Stimulated activated naive CD8-positive, alpha-beta T cell treated with anti-CD3 and anti-CD28 coated beads, Interleukin-15, Interleukin-2, amounts not matched to agents 100 ng/mL and 50 ng/mL, for 24 hours (primary cell): ENCODE measurements around the gene CIAPIN1.
A peak's percentile ranks its signal among the peaks of the same experiment; 100 is the strongest.

Source experiments
- H3K27ac Mint-ChIP-seq: one replicate; pipeline ENCODE4 v1.8.0; 2021; ENCODE audit warnings: mild to moderate bottlenecking, mixed read lengths
- H3K27me3 Mint-ChIP-seq: one replicate; pipeline ENCODE4 v1.8.0; 2021; ENCODE audit warnings: mixed read lengths
- H3K36me3 Mint-ChIP-seq: one replicate; pipeline ENCODE4 v1.8.0; 2021; ENCODE audit warnings: low read depth, mixed read lengths
- H3K4me1 Mint-ChIP-seq: one replicate; pipeline ENCODE4 v1.8.0; 2021; ENCODE audit warnings: low read depth, mixed read lengths
- H3K4me3 Mint-ChIP-seq: one replicate; pipeline ENCODE4 v1.8.0; 2021; ENCODE audit warnings: mild to moderate bottlenecking, mixed read lengths
- H3K9me3 Mint-ChIP-seq: one replicate; pipeline ENCODE4 v1.8.0; 2021; ENCODE audit warnings: mixed read lengths

Gene CIAPIN1

GRCh38 chr16:57479976-57480753, 33.0 kb upstream of the CIAPIN1 start:
- Mint-ChIP-seq H3K27ac (no peak overlapping the region), H3K4me3 (no peak overlapping the region), H3K9me3 (no peaks in the 10 kb centered on the region), H3K27me3 (no peaks in the 10 kb centered on the region), H3K4me1 (peaks cover 21% of the 10 kb centered on the region), H3K36me3 (no peaks in the 10 kb centered on the region)

GRCh38 chr16:57479205-57479975, 32.2 kb upstream of the CIAPIN1 start:
- Mint-ChIP-seq H3K36me3 (no peaks in the 10 kb centered on the region), H3K9me3 (no peaks in the 10 kb centered on the region), H3K4me3 (no peak overlapping the region), H3K4me1 (peaks cover 19% of the 10 kb centered on the region), H3K27me3 (no peaks in the 10 kb centered on the region), H3K27ac (no peak overlapping the region)

GRCh38 chr16:57478396-57479204, 31.4 kb upstream of the CIAPIN1 start:
- H3K27ac Mint-ChIP-seq, result no peak overlapping the region
- peaks cover 19% of the 10 kb centered on the region for H3K4me1 Mint-ChIP-seq
- H3K4me3 Mint-ChIP-seq, result no peak overlapping the region
- H3K27me3 Mint-ChIP-seq, result no peaks in the 10 kb centered on the region
- H3K36me3 Mint-ChIP-seq, result no peaks in the 10 kb centered on the region
- H3K9me3 Mint-ChIP-seq, result no peaks in the 10 kb centered on the region

GRCh38 chr16:57477531-57478202, 30.5 kb upstream of the CIAPIN1 start:
- H3K27me3 Mint-ChIP-seq, result no peaks in the 10 kb centered on the region
- H3K4me3 Mint-ChIP-seq, result no peak overlapping the region

GRCh38 chr16:57476546-57477410, 29.6 kb upstream of the CIAPIN1 start:
- Mint-ChIP-seq H3K27ac (no peak overlapping the region), H3K27me3 (no peaks in the 10 kb centered on the region), H3K36me3 (peaks cover 5% of the 10 kb centered on the region), H3K4me3 (no peak overlapping the region), H3K9me3 (no peaks in the 10 kb centered on the region), H3K4me1 (peaks cover 19% of the 10 kb centered on the region)

More at GRCh38 chr16:57477531-57478202, 30.5 kb upstream of the CIAPIN1 start:
- H3K27ac Mint-ChIP-seq, result no peak overlapping the region
- H3K4me1 Mint-ChIP-seq, result peaks cover 19% of the 10 kb centered on the region
- no peaks in the 10 kb centered on the region for H3K36me3 Mint-ChIP-seq
- no peaks in the 10 kb centered on the region for H3K9me3 Mint-ChIP-seq

- H3K9me3 Mint-ChIP-seq, result no peaks in the 10 kb centered on the region
- peaks cover 7% of the 10 kb centered on the region for H3K36me3 Mint-ChIP-seq
- peak overlapping the region; percentile 26 for H3K4me3 Mint-ChIP-seq
- H3K4me1 Mint-ChIP-seq, result peaks cover 19% of the 10 kb centered on the region
- H3K27me3 Mint-ChIP-seq, result no peaks in the 10 kb centered on the region
- no peak overlapping the region for H3K27ac Mint-ChIP-seq
Measured at GRCh38 chr16:57475711-57476339, 28.6 kb upstream of the CIAPIN1 start.

- Mint-ChIP-seq H3K36me3 (peaks cover 9% of the 10 kb centered on the region), H3K9me3 (no peaks in the 10 kb centered on the region), H3K27me3 (no peaks in the 10 kb centered on the region), H3K4me3 (no peak overlapping the region), H3K4me1 (peaks cover 19% of the 10 kb centered on the region), H3K27ac (no peak overlapping the region)
Measured at GRCh38 chr16:57474671-57475661, 27.8 kb upstream of the CIAPIN1 start.

- peaks cover 16% of the 10 kb centered on the region for H3K4me1 Mint-ChIP-seq
- H3K9me3 Mint-ChIP-seq, result no peaks in the 10 kb centered on the region
- no peak overlapping the region for H3K27ac Mint-ChIP-seq
- no peaks in the 10 kb centered on the region for H3K27me3 Mint-ChIP-seq
- H3K36me3 Mint-ChIP-seq, result peaks cover 20% of the 10 kb centered on the region
- H3K4me3 Mint-ChIP-seq, result no peak overlapping the region
Measured at GRCh38 chr16:57473906-57474305, 26.7 kb upstream of the CIAPIN1 start.

- Mint-ChIP-seq H3K27me3 (no peaks in the 10 kb centered on the region), H3K36me3 (peaks cover 26% of the 10 kb centered on the region), H3K27ac (no peak overlapping the region), H3K4me3 (no peak overlapping the region), H3K9me3 (no peaks in the 10 kb centered on the region), H3K4me1 (peaks cover 10% of the 10 kb centered on the region)
Measured at GRCh38 chr16:57473176-57473840, 26.1 kb upstream of the CIAPIN1 start.

- no peak overlapping the region for H3K4me3 Mint-ChIP-seq
- H3K4me1 Mint-ChIP-seq, result peaks cover 10% of the 10 kb centered on the region
- no peak overlapping the region for H3K27ac Mint-ChIP-seq
- H3K36me3 Mint-ChIP-seq, result peaks cover 32% of the 10 kb centered on the region
- H3K9me3 Mint-ChIP-seq, result no peaks in the 10 kb centered on the region
- no peaks in the 10 kb centered on the region for H3K27me3 Mint-ChIP-seq
Measured at GRCh38 chr16:57472665-57473060, 25.5 kb upstream of the CIAPIN1 start.

GRCh38 chr16:57471852-57472664, 24.9 kb upstream of the CIAPIN1 start:
- Mint-ChIP-seq H3K4me1 (peaks cover 7% of the 10 kb centered on the region), H3K36me3 (peaks cover 36% of the 10 kb centered on the region), H3K27ac (no peak overlapping the region), H3K4me3 (no peak overlapping the region), H3K27me3 (no peaks in the 10 kb centered on the region), H3K9me3 (no peaks in the 10 kb centered on the region)
